MCF 10A (cell line): ENCODE data around the gene NKD1. TPM values are rescaled to one million over a fixed set of nuclear protein-coding genes. Genes with fewer than 3 reads are reported as not detected.

ENCODE experiments used
- BruUV-seq: library from RNA; stranded (reverse); fragments of 400-500 nt; replicated peaks from 2 replicates; lab custom pipeline; 2021; lab: Mats Ljungman, UMichigan
- CTCF ChIA-PET: fragments of 300-600 bp; sonication (Branson Sonifier 250); formaldehyde crosslinking; extraction: SDS; loops from one replicate; lab custom pipeline; 2021; ENCODE audit warnings: antibody characterized with exemption, inconsistent platforms; lab: Yijun Ruan, JAX
- POLR2A ChIA-PET: fragments of 300-600, 350-650 bp; sonication (Branson Sonifier 250); formaldehyde crosslinking; extraction: SDS; loops from one replicate; lab custom pipeline; 2020; ENCODE audit warnings: antibody characterized with exemption, inconsistent platforms; lab: Yijun Ruan, JAX
- DNase-seq: peaks from one replicate; pipeline ENCODE4 v3.0.0-alpha.2; 2018; ENCODE audit not compliant: unreplicated experiment
- H3K27ac Mint-ChIP-seq: one replicate; pipeline ENCODE4 v1.8.0; 2022; ENCODE audit warnings: mild to moderate bottlenecking, low read depth, mixed read lengths; ENCODE audit not compliant: unreplicated experiment
- H3K27me3 Mint-ChIP-seq: one replicate; pipeline ENCODE4 v1.8.0; 2022; ENCODE audit warnings: mixed read lengths; ENCODE audit not compliant: insufficient read depth, unreplicated experiment
- H3K36me3 Mint-ChIP-seq: one replicate; pipeline ENCODE4 v1.8.0; 2022; ENCODE audit warnings: mild to moderate bottlenecking, moderate library complexity, mixed read lengths; ENCODE audit not compliant: insufficient read depth, unreplicated experiment
- H3K4me1 Mint-ChIP-seq: one replicate; pipeline ENCODE4 v1.8.0; 2022; ENCODE audit warnings: mixed read lengths; ENCODE audit not compliant: insufficient read depth, unreplicated experiment
- H3K4me3 Mint-ChIP-seq: one replicate; pipeline ENCODE4 v1.8.0; 2022; ENCODE audit warnings: mild to moderate bottlenecking, moderate library complexity, mixed read lengths; ENCODE audit not compliant: unreplicated experiment
- H3K9me3 Mint-ChIP-seq: one replicate; pipeline ENCODE4 v1.8.0; 2022; ENCODE audit warnings: mixed read lengths; ENCODE audit not compliant: unreplicated experiment
- CTCF ChIP-seq: fragments of 200-600 bp; IDR thresholded peaks from one replicate; pipeline ENCODE4 v1.8.0; 2022; ENCODE audit warnings: antibody characterized with exemption, mild to moderate bottlenecking; ENCODE audit not compliant: unreplicated experiment
- intact Hi-C: fragments of 100-400 bp; cut with micrococcal nuclease; formaldehyde crosslinking; loops from 2 replicates; pipeline ENCODE4 v1.14.1; 2022
- total RNA-seq: library from RNA; stranded (reverse); gene quantifications from 2 replicates; pipeline ENCODE4 v1.2.3, GENCODE V29; 2022

The NKD1 gene
- total RNA-seq, 1 experiment from 2014 or later = 0.07 TPM

- Mint-ChIP-seq H3K4me1 (no peaks in the 10 kb centered on the region), H3K4me3 (no peak overlapping the region), H3K27ac (no peak overlapping the region), H3K36me3 (no peaks in the 10 kb centered on the region), H3K27me3 (no peaks in the 10 kb centered on the region), H3K9me3 (no peaks in the 10 kb centered on the region)
- CTCF ChIA-PET = interaction anchor here (0.6 to 8.1 kb wide), 5 partner anchors 8 to 226 kb away, joined by 3 to 98 read pairs (median 5); no protein-coding TSS in a partner anchor
- no peak for TF ChIP-seq CTCF
- no TSS peak for BruUV-seq
- no peak for DNase-seq
- POLR2A ChIA-PET = no interaction called here
- intact Hi-C loops = no loop called here
These were observed 131.7 kb downstream of the NKD1 start for GRCh38 chr16:50679676-50680555.

- TF ChIP-seq CTCF = no peak
- BruUV-seq = no TSS peak
- intact Hi-C loops = no loop called here
- Mint-ChIP-seq H3K36me3 (no peaks in the 10 kb centered on the region), H3K4me1 (no peaks in the 10 kb centered on the region), H3K4me3 (no peak overlapping the region), H3K27ac (no peak overlapping the region), H3K27me3 (no peaks in the 10 kb centered on the region), H3K9me3 (no peaks in the 10 kb centered on the region)
- ChIA-PET CTCF (interaction anchor here (1.4 to 8.1 kb wide), 2 partner anchors 8 to 15 kb away, joined by 8 to 98 read pairs; no protein-coding TSS in a partner anchor), POLR2A (no interaction called here)
- no peak for DNase-seq
These were observed 132.3 kb downstream of the NKD1 start for GRCh38 chr16:50680556-50680893.

DNA sequence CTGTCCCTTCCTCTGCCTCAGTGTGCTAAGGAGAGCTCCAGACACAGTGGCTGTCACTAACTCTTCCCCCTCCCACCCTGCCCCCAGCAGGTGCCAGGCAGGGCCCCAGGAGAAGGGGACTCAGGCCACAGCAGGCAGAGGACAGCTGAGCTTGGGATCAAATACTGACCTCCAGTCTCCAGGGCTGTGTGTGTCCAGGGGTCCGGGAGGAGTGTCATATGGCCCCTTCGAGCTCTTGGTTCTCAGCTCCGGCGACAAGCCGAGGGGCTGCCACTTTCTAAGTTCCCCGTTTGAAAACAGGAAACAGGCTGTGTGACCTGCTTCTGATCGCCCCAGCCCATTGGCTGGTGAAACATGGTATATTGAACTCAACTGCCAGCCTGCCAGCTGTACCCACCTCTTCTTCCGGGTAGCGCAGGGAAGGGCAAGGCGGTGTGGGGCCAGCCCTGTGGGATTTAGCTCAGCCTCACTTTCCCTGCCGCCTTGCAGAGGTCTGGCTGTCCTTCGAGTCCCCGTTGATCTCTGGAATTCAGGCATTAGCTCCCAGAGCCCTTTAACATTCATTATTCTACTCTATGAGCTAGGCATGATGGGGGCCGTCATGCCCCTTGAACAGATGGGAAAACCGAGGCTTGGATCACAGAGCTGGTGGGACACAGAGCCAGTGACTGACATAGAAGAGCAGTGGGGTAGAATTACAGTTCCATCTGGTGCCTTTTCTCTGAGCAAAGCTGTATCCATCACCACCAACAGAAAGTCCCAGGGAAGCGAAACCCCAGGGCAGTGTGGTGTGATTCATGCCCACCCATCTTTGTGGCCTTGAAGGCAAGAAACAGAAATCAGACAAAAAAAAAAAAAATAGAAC is 133.1 kb downstream of the NKD1 start, which contains the start of gene SNX20:
TSS of gene SNX20 (minus strand) at position 292 of the 865 bp plus-strand sequence. CDS start 3,786 bp downstream, outside the sequence.
- ChIA-PET POLR2A (interaction anchor here (1.3 kb wide), 1 partner anchor 60 kb away, joined by 3 read pairs; the partner anchor contains the start of gene CYLD), CTCF (interaction anchor here (0.6 to 8.1 kb wide), 3 partner anchors 9 to 64 kb away, joined by 3 to 98 read pairs (median 8); no protein-coding TSS in a partner anchor)
- H3K4me3 Mint-ChIP-seq = no peak within 1 kb of the TSS
- intact Hi-C loops = no loop called here
- no peak within 1 kb of the TSS for H3K27ac Mint-ChIP-seq
- no peak for TF ChIP-seq CTCF
- no peaks in the 10 kb centered on the region for H3K36me3 Mint-ChIP-seq
- H3K27me3 Mint-ChIP-seq = no peaks in the 10 kb centered on the region
- DNase-seq = no peak
- H3K9me3 Mint-ChIP-seq = no peaks in the 10 kb centered on the region
- no TSS peak for BruUV-seq
- H3K4me1 Mint-ChIP-seq = no peaks in the 10 kb centered on the region
